ENCODE measurements around the gene CFAP91. TPM values are rescaled to one million over a fixed set of nuclear protein-coding genes. Genes with fewer than 3 reads are reported as not detected.

Gene CFAP91
- total RNA-seq, 6 experiments from 2014 or later = 0.09 to 5.7 (median 1.1) TPM

- Histone ChIP-seq H3K27ac (no peak overlapping the region), H3K4me3 (no peak overlapping the region), H3K9me3 (no peaks in the 10 kb centered on the region), H3K36me3 (no peaks in the 10 kb centered on the region), H3K4me1 (no peaks in the 10 kb centered on the region), H3K27me3 (no peaks in the 10 kb centered on the region)
- TF ChIP-seq POLR2A (IDR thresholded peaks at IDR 0.05) (no peak), CTCF (IDR thresholded peaks at IDR 0.05) (no peak)
- 91% methylated on average over 8 of the region's 8 CpGs for WGBS (ENCODE audit: insufficient coverage, low coverage, low lambda C conversion rate, missing lambda C conversion rate)
- ATAC-seq (no peak), DNase-seq (no peak)
- intact Hi-C loops (cut with DNase I) = no loop called here
Observed at GRCh38 chr3:119731560-119732343, 28.9 kb downstream of the CFAP91 start.

DNA sequence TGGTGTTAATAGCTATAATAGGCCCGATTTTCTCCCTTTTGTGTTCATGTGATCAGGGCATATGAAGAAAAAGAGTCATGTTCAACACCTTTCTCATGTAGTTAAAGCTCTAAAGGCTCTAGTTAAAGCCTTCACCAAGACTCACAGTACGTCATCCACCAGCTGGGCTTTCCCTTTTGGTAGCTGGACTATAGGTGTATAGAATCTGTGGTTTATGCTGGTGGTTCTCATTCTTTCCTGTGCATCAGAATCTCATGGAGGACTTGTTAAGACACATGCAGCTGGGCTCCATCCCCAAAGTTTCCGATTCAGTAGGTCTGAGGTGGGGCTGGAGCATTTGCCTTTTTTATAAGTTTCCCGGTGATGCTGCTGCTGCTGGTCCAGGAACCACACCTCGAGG lies 31.0 kb downstream of the CFAP91 start:
- ATAC-seq (no peak), DNase-seq (no peak)
- H3K36me3 ChIP-seq = no peaks in the 10 kb centered on the region
- H3K9me3 ChIP-seq = no peaks in the 10 kb centered on the region
- no peaks in the 10 kb centered on the region for H3K27me3 ChIP-seq
- H3K27ac ChIP-seq = no peak overlapping the region
- 90% methylated on average over 5 of the region's 5 CpGs for WGBS (ENCODE audit: insufficient coverage, low coverage, low lambda C conversion rate, missing lambda C conversion rate)
- TF ChIP-seq POLR2A (IDR thresholded peaks at IDR 0.05) = no peak
- TF ChIP-seq CTCF (IDR thresholded peaks at IDR 0.05) = no peak
- H3K4me1 ChIP-seq = no peaks in the 10 kb centered on the region
- no peak overlapping the region for H3K4me3 ChIP-seq
- intact Hi-C loops (cut with DNase I) = no loop called here

GRCh38 chr3:119738741-119739140 lies 35.9 kb downstream of the CFAP91 start:
- Histone ChIP-seq H3K4me1 (no peaks in the 10 kb centered on the region), H3K4me3 (no peak overlapping the region), H3K36me3 (no peaks in the 10 kb centered on the region), H3K9me3 (no peaks in the 10 kb centered on the region), H3K27me3 (no peaks in the 10 kb centered on the region), H3K27ac (no peak overlapping the region)
- TF ChIP-seq CTCF (IDR thresholded peaks at IDR 0.05) (no peak), POLR2A (IDR thresholded peaks at IDR 0.05) (no peak)
- DNase-seq = no peak
- ATAC-seq = no peak
- intact Hi-C loops (cut with DNase I) = no loop called here

DNA sequence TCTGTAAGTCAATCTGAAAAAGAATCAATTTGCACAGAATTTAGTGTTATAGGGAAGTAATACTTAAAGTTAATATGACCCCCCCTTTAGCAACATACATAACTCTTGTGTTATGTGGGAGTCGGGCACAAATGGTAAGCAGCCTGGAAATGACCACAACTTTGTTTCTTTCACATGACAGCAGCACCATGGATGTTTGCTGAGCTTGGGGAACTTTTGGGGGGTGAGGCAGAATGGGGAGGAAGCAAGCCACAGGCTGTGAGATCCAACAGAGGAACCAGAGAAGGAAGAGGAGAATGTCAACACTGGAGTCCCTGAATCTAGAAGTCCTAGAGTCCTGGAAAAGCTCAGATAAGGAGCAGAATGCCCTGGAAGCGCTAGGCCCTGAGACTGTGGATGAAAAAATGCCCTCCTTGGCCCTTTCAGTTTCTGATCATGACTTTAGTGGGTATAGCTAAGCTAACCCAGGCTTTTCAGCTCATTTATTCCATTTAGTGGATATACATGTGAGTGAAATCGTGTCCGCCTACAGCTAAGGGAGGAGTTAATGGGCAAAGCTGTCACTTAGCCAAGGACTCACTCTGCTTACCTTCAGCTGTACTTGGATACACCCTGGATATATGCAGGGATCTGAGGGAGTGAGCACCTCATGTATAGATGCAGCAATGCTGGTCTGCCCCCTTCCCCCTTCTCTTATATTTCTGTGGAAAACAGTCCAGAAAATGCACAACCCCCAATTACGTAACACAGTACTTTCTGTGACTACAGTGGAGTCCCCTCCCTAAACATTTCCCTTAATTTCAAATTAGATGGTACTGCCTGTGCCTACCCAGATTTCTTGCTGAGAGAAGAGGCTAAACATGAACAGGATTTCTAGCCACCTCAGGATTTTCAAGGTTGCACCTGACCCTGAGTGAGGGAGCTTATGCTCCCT lies 39.1 kb downstream of the CFAP91 start:
- no peak overlapping the region for H3K27ac ChIP-seq
- H3K9me3 ChIP-seq = no peaks in the 10 kb centered on the region
- intact Hi-C loops (cut with DNase I) = no loop called here
- no peaks in the 10 kb centered on the region for H3K27me3 ChIP-seq
- no peaks in the 10 kb centered on the region for H3K4me1 ChIP-seq
- TF ChIP-seq CTCF (IDR thresholded peaks at IDR 0.05) (no peak), POLR2A (IDR thresholded peaks at IDR 0.05) (no peak)
- no peak for DNase-seq
- H3K4me3 ChIP-seq = no peak overlapping the region
- peak in 2 of 4 donors; percentile 50 to 53 for ATAC-seq
- 77% methylated on average over 5 of the region's 5 CpGs for WGBS (ENCODE audit: insufficient coverage, low coverage, low lambda C conversion rate, missing lambda C conversion rate)
- H3K36me3 ChIP-seq = no peaks in the 10 kb centered on the region
